H1 (cell line): ENCODE data around the gene ABHD10. TPM values are rescaled to one million over a fixed set of nuclear protein-coding genes. Genes with fewer than 3 reads are reported as not detected.

Source experiments
- BRCA1 ChIP-seq: IDR thresholded peaks from 2 replicates; pipeline ENCODE4 v1.6.1; 2012; ENCODE audit warnings: low read depth, low read length, improper control_type of control experiment
- CBX8 ChIP-seq: fragments of 300-800, 300-1000 bp; sonication (generic); IDR thresholded peaks from 2 replicates; pipeline ENCODE4 v1.7.1; 2016; ENCODE audit warnings: low read depth, low read length, borderline replicate concordance
- GABPA ChIP-seq: IDR thresholded peaks from 2 replicates; pipeline ENCODE4 v1.6.1; 2011; ENCODE audit warnings: mild to moderate bottlenecking, low read length, moderate library complexity, borderline replicate concordance; ENCODE audit not compliant: insufficient read depth
- YY1 ChIP-seq: IDR thresholded peaks from 2 replicates; pipeline ENCODE4 v1.6.1; 2011; ENCODE audit warnings: low read depth, mild to moderate bottlenecking, low read length
- polyA plus RNA-seq, 7 experiments: library from polyadenylated mRNA; depleted of rRNA in 3 of 7; stranded (reverse) in 5 of 7; unstranded in 2 of 7; fragments of >200 nt in 5 of 7; fragments of 200-250 nt in 2 of 7; gene quantifications; 1 replicate in 5 of 7; 2 replicates in 1 of 7; 4 replicates in 1 of 7; pipeline versions ENCODE4 v1.2.1 to v1.2.3, GENCODE V29; 2011 to 2013; ENCODE audit warnings: missing spikeins in 2 of 7, mixed read lengths in 2 of 7
- total RNA-seq: library from RNA; stranded (reverse); fragmentation: NEBNext Ultra II Directional; extraction: Animal tissue kit (Norgen Biotek cat#: 25700); gene quantifications from 2 replicates; pipeline ENCODE4 v1.2.1, GENCODE V29; 2021
- TF ChIP-seq, protein P1 (sequence below): fragments of 300-600 bp; sonication (generic); IDR thresholded peaks from 2 replicates; pipeline ENCODE4 v1.7.1; 2012; ENCODE audit warnings: low read length, moderate library complexity, mild to moderate bottlenecking, inconsistent platforms; ENCODE audit not compliant: insufficient replicate concordance

ABHD10 gene
- total and polyA plus RNA-seq, 2 of the 8 experiments (the other 6 are each of a cell fraction or from before 2014, with no cell fraction given): 10.9 to 24.6 TPM

DNA sequence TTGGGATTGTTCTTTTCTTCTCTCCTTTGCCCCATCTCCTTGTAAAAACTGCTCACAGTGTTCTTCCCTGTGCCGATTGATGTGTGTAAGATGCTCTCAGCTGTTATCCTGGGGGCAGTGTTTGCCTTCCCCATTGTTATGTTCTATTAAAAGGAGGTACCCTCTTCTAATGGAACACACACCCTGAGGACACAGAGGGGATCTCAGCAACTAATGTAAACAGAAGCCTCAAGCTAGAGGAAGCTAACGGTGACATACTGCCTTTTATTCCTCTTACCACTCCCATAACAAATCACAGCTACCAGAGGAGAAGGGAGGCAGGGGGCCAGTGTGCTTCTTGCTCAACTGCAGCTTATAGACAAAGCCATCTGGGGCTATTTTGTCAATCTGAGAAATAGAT is 22.1 kb downstream of the ABHD10 start (continued):
- TF ChIP-seq, protein P1, sequence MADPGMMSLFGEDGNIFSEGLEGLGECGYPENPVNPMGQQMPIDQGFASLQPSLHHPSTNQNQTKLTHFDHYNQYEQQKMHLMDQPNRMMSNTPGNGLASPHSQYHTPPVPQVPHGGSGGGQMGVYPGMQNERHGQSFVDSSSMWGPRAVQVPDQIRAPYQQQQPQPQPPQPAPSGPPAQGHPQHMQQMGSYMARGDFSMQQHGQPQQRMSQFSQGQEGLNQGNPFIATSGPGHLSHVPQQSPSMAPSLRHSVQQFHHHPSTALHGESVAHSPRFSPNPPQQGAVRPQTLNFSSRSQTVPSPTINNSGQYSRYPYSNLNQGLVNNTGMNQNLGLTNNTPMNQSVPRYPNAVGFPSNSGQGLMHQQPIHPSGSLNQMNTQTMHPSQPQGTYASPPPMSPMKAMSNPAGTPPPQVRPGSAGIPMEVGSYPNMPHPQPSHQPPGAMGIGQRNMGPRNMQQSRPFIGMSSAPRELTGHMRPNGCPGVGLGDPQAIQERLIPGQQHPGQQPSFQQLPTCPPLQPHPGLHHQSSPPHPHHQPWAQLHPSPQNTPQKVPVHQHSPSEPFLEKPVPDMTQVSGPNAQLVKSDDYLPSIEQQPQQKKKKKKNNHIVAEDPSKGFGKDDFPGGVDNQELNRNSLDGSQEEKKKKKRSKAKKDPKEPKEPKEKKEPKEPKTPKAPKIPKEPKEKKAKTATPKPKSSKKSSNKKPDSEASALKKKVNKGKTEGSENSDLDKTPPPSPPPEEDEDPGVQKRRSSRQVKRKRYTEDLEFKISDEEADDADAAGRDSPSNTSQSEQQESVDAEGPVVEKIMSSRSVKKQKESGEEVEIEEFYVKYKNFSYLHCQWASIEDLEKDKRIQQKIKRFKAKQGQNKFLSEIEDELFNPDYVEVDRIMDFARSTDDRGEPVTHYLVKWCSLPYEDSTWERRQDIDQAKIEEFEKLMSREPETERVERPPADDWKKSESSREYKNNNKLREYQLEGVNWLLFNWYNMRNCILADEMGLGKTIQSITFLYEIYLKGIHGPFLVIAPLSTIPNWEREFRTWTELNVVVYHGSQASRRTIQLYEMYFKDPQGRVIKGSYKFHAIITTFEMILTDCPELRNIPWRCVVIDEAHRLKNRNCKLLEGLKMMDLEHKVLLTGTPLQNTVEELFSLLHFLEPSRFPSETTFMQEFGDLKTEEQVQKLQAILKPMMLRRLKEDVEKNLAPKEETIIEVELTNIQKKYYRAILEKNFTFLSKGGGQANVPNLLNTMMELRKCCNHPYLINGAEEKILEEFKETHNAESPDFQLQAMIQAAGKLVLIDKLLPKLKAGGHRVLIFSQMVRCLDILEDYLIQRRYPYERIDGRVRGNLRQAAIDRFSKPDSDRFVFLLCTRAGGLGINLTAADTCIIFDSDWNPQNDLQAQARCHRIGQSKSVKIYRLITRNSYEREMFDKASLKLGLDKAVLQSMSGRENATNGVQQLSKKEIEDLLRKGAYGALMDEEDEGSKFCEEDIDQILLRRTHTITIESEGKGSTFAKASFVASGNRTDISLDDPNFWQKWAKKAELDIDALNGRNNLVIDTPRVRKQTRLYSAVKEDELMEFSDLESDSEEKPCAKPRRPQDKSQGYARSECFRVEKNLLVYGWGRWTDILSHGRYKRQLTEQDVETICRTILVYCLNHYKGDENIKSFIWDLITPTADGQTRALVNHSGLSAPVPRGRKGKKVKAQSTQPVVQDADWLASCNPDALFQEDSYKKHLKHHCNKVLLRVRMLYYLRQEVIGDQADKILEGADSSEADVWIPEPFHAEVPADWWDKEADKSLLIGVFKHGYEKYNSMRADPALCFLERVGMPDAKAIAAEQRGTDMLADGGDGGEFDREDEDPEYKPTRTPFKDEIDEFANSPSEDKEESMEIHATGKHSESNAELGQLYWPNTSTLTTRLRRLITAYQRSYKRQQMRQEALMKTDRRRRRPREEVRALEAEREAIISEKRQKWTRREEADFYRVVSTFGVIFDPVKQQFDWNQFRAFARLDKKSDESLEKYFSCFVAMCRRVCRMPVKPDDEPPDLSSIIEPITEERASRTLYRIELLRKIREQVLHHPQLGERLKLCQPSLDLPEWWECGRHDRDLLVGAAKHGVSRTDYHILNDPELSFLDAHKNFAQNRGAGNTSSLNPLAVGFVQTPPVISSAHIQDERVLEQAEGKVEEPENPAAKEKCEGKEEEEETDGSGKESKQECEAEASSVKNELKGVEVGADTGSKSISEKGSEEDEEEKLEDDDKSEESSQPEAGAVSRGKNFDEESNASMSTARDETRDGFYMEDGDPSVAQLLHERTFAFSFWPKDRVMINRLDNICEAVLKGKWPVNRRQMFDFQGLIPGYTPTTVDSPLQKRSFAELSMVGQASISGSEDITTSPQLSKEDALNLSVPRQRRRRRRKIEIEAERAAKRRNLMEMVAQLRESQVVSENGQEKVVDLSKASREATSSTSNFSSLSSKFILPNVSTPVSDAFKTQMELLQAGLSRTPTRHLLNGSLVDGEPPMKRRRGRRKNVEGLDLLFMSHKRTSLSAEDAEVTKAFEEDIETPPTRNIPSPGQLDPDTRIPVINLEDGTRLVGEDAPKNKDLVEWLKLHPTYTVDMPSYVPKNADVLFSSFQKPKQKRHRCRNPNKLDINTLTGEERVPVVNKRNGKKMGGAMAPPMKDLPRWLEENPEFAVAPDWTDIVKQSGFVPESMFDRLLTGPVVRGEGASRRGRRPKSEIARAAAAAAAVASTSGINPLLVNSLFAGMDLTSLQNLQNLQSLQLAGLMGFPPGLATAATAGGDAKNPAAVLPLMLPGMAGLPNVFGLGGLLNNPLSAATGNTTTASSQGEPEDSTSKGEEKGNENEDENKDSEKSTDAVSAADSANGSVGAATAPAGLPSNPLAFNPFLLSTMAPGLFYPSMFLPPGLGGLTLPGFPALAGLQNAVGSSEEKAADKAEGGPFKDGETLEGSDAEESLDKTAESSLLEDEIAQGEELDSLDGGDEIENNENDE: no peak
- TF ChIP-seq YY1: no peak
- TF ChIP-seq CBX8: no peak
- TF ChIP-seq GABPA: no peak
- no peak for TF ChIP-seq BRCA1
- TF ChIP-seq, all 59 proteins: peak for 0
